A172 (cell line): ENCODE measurements around the gene CDC123. TPM values are rescaled to one million over a fixed set of nuclear protein-coding genes. Genes with fewer than 3 reads are reported as not detected.
"Not testable (repeated sequence)": the region's sequence is repeated elsewhere in the genome, so short reads cannot be mapped to it uniquely, and the experiment has no call there.

ENCODE experiments used
- DNase-seq: peaks from one replicate; pipeline ENCODE4 v3.0.0-alpha.2; 2015; ENCODE audit warnings: low spot score
- total RNA-seq: library from RNA; depleted of rRNA; stranded (reverse); fragments of >200 nt; shearing (Covaris generic); gene quantifications from 2 replicates; pipeline ENCODE4 v1.2.3, GENCODE V29; 2014

The CDC123 gene
- total RNA-seq, 1 experiment from 2014 or later = 332 TPM

- DNase-seq = no peak
Observed at GRCh38 chr10:12235116-12235694, 39.2 kb downstream of the CDC123 start.

- no peak for DNase-seq
Observed at GRCh38 chr10:12235796-12236195, 39.8 kb downstream of the CDC123 start.

GRCh38 chr10:12237265-12238220 lies 41.6 kb downstream of the CDC123 start:
- DNase-seq = no peak

DNA sequence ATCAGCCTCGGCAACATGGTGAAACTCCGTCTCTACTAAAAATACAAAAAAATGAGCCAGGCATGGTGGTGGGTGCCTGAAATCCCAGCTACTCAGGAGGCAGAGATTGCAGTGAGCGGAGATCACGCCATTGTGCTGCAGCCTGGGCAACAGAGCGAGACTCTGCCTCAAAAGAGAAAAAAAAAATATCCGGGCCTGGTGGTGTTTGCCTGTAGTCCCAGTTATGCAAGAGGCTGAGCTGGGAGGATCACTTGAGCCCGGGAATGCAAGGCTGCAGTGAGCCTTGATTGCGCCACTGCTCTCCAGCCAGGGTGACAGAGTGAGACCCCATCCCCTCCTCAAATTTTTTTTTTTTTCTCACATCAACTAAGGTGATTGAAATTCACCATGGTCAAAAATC lies 42.8 kb downstream of the CDC123 start:
- no peak for DNase-seq

GRCh38 chr10:12241810-12242529 lies 46.0 kb downstream of the CDC123 start:
- DNase-seq = no peak

DNA sequence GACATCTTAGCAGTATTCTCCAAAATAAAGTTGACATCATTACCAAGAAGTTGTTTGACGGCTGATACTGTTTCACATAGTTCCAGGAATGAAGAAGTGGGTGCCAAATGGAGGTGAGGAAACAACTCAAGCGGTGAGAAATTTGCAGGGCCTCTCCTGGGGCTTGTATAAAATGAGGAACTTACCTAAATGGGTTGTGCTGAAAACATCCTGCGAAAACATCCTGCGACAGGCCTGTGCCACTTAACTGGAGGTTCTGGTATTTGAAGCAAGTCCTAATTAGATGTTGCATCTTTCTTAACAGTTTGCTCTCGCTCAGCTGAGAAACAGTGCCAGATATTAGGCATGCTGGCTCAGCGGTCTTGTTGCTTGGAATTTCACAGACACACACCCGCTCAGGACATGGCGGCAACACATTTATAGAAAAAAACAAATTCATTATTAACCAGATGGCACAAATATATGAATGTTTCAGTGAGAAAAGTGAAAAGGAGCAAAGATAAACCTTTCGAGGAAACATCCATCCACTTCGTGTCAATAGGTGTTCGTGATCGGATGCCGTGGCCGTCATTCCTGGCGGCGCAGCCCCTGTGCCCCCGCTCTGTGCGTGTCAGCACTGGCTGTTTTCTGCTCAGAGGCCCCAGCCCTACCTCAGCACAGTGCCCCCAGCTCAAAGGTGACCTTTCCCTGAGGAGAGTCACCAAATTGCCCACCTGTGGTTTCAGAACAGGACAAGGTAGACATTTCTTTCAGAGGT lies 48.1 kb downstream of the CDC123 start:
- DNase-seq = no peak

GRCh38 chr10:12250181-12250580 lies 54.2 kb downstream of the CDC123 start:
- no peak for DNase-seq

GRCh38 chr10:12250702-12251101 lies 54.7 kb downstream of the CDC123 start:
- DNase-seq = not testable (repeated sequence)

DNA sequence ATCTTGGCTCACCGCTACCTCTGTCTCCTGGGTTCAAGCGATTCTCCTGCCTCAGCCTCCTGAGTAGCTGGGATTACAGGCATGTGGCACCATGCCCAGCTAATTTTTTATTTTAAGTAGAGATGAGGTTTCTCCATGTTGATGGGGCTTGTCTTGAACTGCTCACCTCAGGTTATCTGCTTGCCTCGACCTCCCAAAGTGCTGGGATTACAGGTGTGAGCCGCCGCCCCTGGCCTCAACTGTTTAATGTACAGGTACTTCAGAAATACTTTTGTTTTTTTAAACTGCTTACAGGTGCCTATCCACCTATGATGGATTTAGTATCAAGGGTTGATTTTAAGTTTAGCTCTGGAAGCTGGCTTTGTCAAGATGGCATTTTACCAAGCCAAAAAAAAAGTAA lies 55.6 kb downstream of the CDC123 start:
- DNase-seq = no peak

DNA sequence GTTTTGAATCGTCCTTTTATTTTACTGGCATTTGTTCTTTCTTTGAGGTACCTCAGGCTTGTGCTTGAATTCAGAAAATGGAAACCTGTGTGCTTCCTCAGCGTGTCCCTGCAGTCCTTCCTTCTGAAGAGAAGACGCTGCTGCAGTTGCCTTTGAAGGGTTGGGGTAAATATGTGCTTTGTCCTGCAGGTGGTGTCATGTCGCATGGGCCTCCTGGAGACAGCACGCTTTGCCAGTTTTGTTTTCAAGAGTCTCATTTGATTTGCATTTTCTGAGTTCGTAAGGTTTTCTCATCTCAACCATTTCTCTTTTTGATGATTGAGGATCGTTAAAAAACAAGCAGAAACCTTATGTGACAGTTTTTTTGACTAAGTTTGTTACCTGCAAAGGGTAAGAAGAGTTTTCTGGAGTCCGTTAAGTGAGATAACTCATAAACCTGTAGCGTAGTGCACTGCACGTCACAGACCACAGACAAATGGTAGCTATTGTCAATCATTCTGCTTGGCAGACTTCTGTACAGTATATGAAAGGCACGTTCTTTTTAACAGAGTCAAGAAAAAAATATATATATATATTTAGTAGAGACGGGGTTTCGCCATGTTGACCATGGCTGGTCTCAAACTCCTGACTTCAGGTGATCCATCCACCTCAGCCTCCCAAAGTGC lies 57.0 kb downstream of the CDC123 start:
- DNase-seq = peak; percentile 18

DNA sequence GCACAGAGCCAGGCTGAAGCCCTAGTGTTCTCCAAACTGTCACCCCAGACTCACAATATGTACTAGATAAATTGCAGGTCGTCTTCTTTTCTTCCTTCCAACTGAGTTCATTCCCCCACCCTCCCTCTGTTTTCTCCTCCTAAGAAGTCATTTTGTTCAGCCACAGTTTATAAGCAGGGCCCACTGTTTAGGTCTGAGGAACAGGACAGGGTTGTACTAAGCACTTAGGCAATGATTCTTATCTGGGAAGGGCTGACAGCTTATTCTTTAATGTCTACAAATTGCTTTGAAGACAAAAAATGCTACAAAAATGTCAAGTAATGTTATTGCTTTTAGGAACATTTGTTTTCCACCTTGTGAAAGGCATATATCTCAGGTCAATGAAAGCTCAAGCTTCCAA lies 59.1 kb downstream of the CDC123 start:
- no peak for DNase-seq

GRCh38 chr10:12259988-12260387 lies 64.0 kb downstream of the CDC123 start:
- no peak for DNase-seq

- DNase-seq = no peak
Observed at GRCh38 chr10:12262278-12262981, 66.4 kb downstream of the CDC123 start.

DNA sequence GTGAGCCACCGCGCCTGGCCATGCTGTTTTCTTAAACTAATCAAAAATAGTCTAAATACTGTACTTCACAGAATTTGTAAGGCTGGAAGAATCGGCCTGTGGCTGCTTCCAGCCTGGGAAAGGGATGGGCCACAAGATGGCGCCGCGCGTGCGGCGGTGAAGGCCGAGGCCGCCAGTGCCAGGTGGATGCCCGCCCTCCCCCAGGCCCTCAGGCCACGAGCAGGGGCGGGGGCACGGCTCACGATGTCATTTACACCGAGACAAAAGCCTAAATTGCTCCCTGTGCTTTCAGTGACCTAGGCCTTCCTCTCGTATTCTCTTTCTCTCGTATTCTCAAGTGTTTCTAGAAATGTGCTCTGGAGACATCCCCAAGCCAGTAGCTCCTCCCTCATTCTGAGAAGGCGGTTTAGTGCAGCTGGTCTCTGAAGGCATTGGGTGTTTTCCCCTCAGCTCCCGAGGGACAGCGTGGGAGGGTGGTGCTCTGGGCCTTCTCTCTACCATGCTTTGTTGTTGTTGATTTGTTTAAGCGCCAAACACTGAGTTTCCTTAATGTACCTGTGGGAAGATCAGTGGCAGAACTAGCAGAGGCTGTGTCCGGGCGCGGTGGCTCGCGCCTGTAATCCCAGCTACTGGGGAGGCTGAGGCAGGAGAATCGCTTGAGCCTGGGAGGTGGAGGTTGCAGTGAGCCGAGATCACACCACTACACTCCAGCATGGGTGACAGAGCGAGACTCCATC lies 68.4 kb downstream of the CDC123 start:
- peak; percentile 65 for DNase-seq

GRCh38 chr10:12269056-12269455 lies 73.1 kb downstream of the CDC123 start:
- no peak for DNase-seq

- no peak for DNase-seq
Observed at GRCh38 chr10:12271210-12271540, 75.2 kb downstream of the CDC123 start.

DNA sequence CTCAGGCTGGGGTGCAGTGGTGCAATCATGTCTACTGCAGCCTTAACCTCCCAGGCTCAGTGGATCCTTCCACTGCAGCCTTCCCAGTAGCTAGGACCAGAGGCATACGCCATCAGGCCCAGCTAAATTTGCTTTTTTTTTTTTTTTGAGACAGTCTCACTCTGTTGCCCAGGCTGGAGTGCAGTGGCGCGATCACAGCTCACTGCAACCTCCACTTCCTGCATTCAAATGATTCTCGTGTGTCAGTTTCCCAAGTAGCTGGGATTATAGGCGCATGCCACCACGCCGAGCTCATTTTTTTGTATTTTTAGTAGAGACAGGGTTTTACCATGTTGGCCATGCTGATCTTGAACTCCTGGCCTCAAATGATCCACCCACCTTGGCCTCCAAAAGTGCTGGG lies 81.9 kb downstream of the CDC123 start:
- DNase-seq = not testable (repeated sequence)

DNA sequence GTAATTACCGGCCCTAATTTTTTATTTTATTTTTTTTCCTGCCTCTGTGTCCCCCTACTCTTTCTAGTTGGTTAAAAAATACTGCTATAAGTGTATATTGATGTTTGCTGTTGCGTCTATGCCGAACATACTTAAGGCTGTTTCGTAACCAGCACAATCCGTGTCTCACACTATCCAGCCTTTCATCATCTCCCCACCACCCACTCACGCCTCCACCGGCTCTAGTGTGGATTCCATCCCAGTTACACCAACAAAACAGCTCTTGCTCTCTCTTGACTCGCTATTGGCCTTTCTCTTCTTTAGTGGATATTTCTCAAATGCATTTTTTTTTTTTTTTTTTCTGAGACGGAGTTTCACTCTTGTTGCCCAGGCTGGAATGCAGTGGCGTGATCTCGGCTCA lies 83.3 kb downstream of the CDC123 start:
- no peak for DNase-seq

DNA sequence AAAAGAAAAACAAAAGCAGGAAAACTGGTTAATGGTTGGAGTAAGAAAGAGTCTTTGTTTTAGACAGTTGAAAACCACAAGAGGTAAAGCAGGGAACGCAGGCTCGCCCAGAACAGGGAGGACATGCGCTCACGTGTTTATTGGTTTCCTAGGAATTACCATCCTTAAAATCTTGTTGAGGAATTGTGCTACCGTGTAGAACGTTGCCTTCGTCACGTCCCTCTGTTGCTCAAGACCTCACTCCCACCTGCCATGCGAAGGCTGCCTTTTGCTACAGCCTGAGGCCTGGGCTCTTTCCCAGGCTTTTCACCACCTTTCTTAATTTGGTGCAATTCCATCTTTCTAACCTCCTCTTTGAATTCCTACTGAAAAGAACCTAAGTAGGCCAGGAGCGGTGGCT lies 91.8 kb downstream of the CDC123 start:
- no peak for DNase-seq

- not testable (repeated sequence) for DNase-seq
Observed at GRCh38 chr10:12297784-12298183, 101.8 kb downstream of the CDC123 start.
